Caco-2 (cell line): ENCODE measurements around the gene IL1A. TPM values are rescaled to one million over a fixed set of nuclear protein-coding genes. Genes with fewer than 3 reads are reported as not detected.

Source experiments
- BruUV-seq: library from RNA; stranded (reverse); fragments of 400-500 nt; replicated peaks from 2 replicates; lab custom pipeline; 2021; lab: Mats Ljungman, UMichigan
- CTCF ChIA-PET: fragments of 300-600 bp; sonication (Branson Sonifier 250); formaldehyde crosslinking; loops from one replicate; lab custom pipeline; 2022; ENCODE audit warnings: antibody characterized with exemption; lab: Charles Lee
- POLR2A ChIA-PET: fragments of 300-600 bp; sonication (Branson Sonifier 250); formaldehyde crosslinking; loops from one replicate; lab custom pipeline; 2022; ENCODE audit warnings: antibody characterized with exemption; lab: Charles Lee
- DNase-seq, 2 experiments: peaks; one replicate each; pipeline versions ENCODE4 v3.0.0 to v3.0.0-alpha.2; 2020 to 2022
- H3K27me3 ChIP-seq: replicated peaks from 2 replicates; pipeline ENCODE4 v1.6.0; 2011; ENCODE audit warnings: low read length; ENCODE audit not compliant: control insufficient read depth, insufficient read depth
- H3K36me3 ChIP-seq: 2 replicates; pipeline ENCODE4 v1.5.1; 2011; ENCODE audit warnings: low read length; ENCODE audit not compliant: control insufficient read depth, insufficient read depth
- H3K4me1 ChIP-seq: fragments of 250-450 bp; sonication (Bioruptor Pico); 2 replicates; pipeline ENCODE4 v1.5.1; 2020; ENCODE audit warnings: mild to moderate bottlenecking
- H3K4me3 ChIP-seq: 2 replicates; pipeline ENCODE4 v1.5.1; 2011; ENCODE audit warnings: low read depth, mild to moderate bottlenecking, control low read depth, low read length
- H3K9me3 ChIP-seq: fragments of 250-450 bp; sonication (Bioruptor Pico); 2 replicates; pipeline ENCODE4 v1.5.1; 2020; ENCODE audit warnings: mild to moderate bottlenecking, moderate library complexity
- H3K27ac Mint-ChIP-seq: one replicate; pipeline ENCODE4 v1.8.0; 2022; ENCODE audit warnings: mixed read lengths; ENCODE audit not compliant: unreplicated experiment
- H3K27me3 Mint-ChIP-seq: one replicate; pipeline ENCODE4 v1.8.0; 2022; ENCODE audit warnings: mixed read lengths; ENCODE audit not compliant: insufficient read depth, unreplicated experiment
- H3K36me3 Mint-ChIP-seq: one replicate; pipeline ENCODE4 v1.8.0; 2022; ENCODE audit warnings: mild to moderate bottlenecking, mixed read lengths; ENCODE audit not compliant: insufficient read depth, unreplicated experiment
- H3K4me1 Mint-ChIP-seq: one replicate; pipeline ENCODE4 v1.8.0; 2022; ENCODE audit warnings: low read depth, mixed read lengths; ENCODE audit not compliant: unreplicated experiment
- H3K4me3 Mint-ChIP-seq: one replicate; pipeline ENCODE4 v1.8.0; 2022; ENCODE audit warnings: mild to moderate bottlenecking, moderate library complexity, mixed read lengths; ENCODE audit not compliant: unreplicated experiment
- H3K9me3 Mint-ChIP-seq: one replicate; pipeline ENCODE4 v1.8.0; 2022; ENCODE audit warnings: mixed read lengths; ENCODE audit not compliant: unreplicated experiment
- intact Hi-C: fragments of 100-400 bp; cut with micrococcal nuclease; formaldehyde crosslinking; loops from one replicate; pipeline ENCODE4 v1.10.0; 2022; ENCODE audit not compliant: unreplicated experiment
- total RNA-seq: library from RNA; stranded (reverse); gene quantifications from 2 replicates; pipeline ENCODE4 v1.2.3, GENCODE V29; 2022
- TF ChIP-seq, protein P1 (sequence below), 2 experiments: fragments of 200-600 bp in 1 of 2; IDR thresholded peaks; 1 replicate in 1 of 2; 2 replicates in 1 of 2; pipeline versions ENCODE4 v1.5.1 to v1.8.0; 2011 to 2022; ENCODE audit warnings: antibody characterized with exemption in 1 of 2, control low read depth in 1 of 2, inconsistent platforms in 1 of 2, low read depth in 1 of 2, low read length in 1 of 2, mild to moderate bottlenecking in 1 of 2, moderate library complexity in 1 of 2; ENCODE audit not compliant: insufficient read depth in 1 of 2, severe bottlenecking in 1 of 2, unreplicated experiment in 1 of 2

The IL1A gene
- total RNA-seq, 1 experiment from 2014 or later: not detected

DNA sequence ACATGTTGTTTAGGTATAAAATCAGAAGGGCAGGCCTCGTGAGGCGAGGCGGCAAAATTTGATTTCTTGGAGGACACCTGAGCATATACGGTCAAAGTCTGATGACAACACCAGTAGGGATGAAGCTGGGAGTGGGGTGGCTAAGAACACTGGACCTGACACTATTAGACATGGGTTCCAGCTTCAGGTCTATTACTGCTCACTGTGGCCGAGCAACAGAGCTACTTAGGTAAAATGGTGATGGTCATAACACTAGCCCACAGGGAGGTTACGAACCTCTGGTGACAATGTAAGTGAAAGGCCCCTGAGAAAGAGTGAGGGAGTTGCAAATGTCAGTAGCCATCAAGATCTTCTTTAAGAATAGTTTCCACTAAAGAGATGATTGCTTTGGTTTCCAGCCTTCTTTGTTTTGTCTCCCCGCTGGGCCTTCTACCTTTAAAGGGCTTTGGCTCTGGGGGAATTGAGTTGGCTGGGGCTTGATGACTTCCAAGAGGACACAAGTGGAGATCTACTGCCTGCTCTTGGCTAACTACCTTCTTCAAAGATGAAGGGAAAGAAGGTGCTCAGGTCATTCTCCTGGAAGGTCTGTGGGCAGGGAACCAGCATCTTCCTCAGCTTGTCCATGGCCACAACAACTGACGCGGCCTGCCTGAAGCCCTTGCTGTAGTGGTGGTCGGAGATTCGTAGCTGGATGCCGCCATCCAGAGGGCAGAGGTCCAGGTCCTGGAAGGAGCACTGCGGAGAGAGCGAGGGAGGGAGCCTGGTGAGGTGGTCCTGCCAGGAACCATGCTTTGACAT is 48.7 kb upstream of the IL1A start:
- POLR2A ChIA-PET: no interaction called here
- CTCF ChIA-PET: no interaction called here
- Mint-ChIP-seq H3K36me3 (no peaks in the 10 kb centered on the region), H3K27ac (no peak overlapping the region), H3K4me3 (no peak overlapping the region), H3K27me3 (no peaks in the 10 kb centered on the region), H3K4me1 (peaks cover 6% of the 10 kb centered on the region), H3K9me3 (no peaks in the 10 kb centered on the region)
- no peak overlapping the region for H3K4me3 ChIP-seq
- H3K4me1 ChIP-seq: 0 out of 2 replicates have a peak, but pooled peaks cover 2% of the 10 kb centered on the region
- no peaks in the 10 kb centered on the region for H3K36me3 ChIP-seq
- TF ChIP-seq, protein P1, sequence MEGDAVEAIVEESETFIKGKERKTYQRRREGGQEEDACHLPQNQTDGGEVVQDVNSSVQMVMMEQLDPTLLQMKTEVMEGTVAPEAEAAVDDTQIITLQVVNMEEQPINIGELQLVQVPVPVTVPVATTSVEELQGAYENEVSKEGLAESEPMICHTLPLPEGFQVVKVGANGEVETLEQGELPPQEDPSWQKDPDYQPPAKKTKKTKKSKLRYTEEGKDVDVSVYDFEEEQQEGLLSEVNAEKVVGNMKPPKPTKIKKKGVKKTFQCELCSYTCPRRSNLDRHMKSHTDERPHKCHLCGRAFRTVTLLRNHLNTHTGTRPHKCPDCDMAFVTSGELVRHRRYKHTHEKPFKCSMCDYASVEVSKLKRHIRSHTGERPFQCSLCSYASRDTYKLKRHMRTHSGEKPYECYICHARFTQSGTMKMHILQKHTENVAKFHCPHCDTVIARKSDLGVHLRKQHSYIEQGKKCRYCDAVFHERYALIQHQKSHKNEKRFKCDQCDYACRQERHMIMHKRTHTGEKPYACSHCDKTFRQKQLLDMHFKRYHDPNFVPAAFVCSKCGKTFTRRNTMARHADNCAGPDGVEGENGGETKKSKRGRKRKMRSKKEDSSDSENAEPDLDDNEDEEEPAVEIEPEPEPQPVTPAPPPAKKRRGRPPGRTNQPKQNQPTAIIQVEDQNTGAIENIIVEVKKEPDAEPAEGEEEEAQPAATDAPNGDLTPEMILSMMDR (IDR thresholded peaks at IDR 0.05; ENCODE audit: insufficient read depth in 1 of 2, low read depth in 1 of 2, low read length in 1 of 2, severe bottlenecking in 1 of 2, unreplicated experiment in 1 of 2): no peak
- no peak for DNase-seq
- intact Hi-C loops: no loop called here
- no peaks in the 10 kb centered on the region for H3K27me3 ChIP-seq
- H3K9me3 ChIP-seq: no peaks in the 10 kb centered on the region
- BruUV-seq: no TSS peak

DNA sequence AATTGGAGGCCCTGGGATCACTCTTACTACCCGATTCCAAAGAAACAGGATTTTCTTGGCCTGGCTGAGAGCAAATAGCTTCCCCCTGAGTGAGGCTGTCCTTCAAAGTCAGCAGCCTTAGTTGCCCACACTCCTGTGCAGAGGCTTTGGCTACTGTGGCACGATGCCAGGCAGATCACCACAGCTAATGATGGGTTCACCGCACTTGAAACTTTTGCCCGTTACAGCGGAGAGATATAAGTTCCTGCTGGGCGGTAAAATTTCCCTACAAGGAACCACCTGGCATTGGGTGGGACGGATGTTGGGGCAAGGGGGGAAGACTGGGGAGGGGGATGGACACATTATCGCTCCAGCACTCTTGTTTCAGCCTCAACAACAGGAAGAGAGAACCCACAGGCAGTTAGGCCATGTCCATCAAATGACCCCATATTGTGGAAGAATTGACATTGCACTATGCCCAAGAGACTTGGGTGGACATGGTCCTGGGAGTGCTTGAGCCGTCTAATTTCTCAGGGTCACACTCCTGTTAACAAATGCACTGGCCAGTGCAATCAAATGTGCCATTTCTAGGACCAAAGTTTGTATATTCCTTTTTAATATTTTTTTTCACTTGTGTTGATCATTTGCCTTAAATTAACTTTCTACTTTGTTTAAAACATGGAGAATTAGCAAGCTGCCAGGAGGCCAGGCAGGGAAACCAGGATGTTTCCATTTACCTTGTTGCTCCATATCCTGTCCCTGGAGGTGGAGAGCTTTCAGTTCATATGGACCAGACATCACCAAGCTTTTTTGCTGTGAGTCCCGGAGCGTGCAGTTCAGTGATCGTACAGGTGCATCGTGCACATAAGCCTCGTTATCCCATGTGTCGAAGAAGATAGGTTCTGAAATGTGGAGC is 47.9 kb upstream of the IL1A start:
- ChIA-PET POLR2A (no interaction called here), CTCF (no interaction called here)
- no peaks in the 10 kb centered on the region for H3K9me3 Mint-ChIP-seq
- no peaks in the 10 kb centered on the region for H3K36me3 Mint-ChIP-seq
- no peak for DNase-seq
- Histone ChIP-seq H3K36me3 (no peaks in the 10 kb centered on the region), H3K27me3 (no peaks in the 10 kb centered on the region), H3K4me3 (no peak overlapping the region), H3K4me1 (0 out of 2 replicates have a peak, but pooled peaks cover 2% of the 10 kb centered on the region), H3K9me3 (no peaks in the 10 kb centered on the region)
- H3K27me3 Mint-ChIP-seq: no peaks in the 10 kb centered on the region
- intact Hi-C loops: no loop called here
- H3K4me1 Mint-ChIP-seq: peaks cover 6% of the 10 kb centered on the region
- no TSS peak for BruUV-seq
- no peak overlapping the region for H3K27ac Mint-ChIP-seq
- TF ChIP-seq, protein P1 (IDR thresholded peaks at IDR 0.05; ENCODE audit: insufficient read depth in 1 of 2, low read depth in 1 of 2, low read length in 1 of 2, severe bottlenecking in 1 of 2, unreplicated experiment in 1 of 2): no peak
- no peak overlapping the region for H3K4me3 Mint-ChIP-seq

DNA sequence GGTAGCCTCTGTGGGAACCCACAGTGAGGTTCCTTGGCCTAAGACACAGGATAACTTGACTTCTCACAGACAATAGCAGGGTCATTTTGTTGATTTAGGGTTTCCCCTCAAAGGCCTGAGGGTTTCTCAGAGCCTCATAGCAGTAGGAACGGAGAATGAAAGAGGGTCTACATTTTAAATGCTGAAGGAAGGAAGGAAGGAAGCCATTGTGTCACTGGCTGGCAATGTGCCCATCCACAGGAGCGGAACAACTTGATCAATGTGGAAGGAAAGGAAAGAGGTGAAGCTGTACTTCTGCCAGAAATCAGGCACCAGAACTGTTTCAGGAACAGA is 47.2 kb upstream of the IL1A start:
- Mint-ChIP-seq H3K4me1 (peaks cover 4% of the 10 kb centered on the region), H3K27ac (no peak overlapping the region), H3K9me3 (no peaks in the 10 kb centered on the region), H3K36me3 (no peaks in the 10 kb centered on the region), H3K4me3 (no peak overlapping the region), H3K27me3 (no peaks in the 10 kb centered on the region)
- no peaks in the 10 kb centered on the region for H3K9me3 ChIP-seq
- BruUV-seq: no TSS peak
- TF ChIP-seq, protein P1 (IDR thresholded peaks at IDR 0.05; ENCODE audit: insufficient read depth in 1 of 2, low read depth in 1 of 2, low read length in 1 of 2, severe bottlenecking in 1 of 2, unreplicated experiment in 1 of 2): no peak
- DNase-seq: no peak
- ChIA-PET CTCF (no interaction called here), POLR2A (no interaction called here)
- no peaks in the 10 kb centered on the region for H3K27me3 ChIP-seq
- 0 out of 2 replicates have a peak, but pooled peaks cover 2% of the 10 kb centered on the region for H3K4me1 ChIP-seq
- no peak overlapping the region for H3K4me3 ChIP-seq
- no peaks in the 10 kb centered on the region for H3K36me3 ChIP-seq
- intact Hi-C loops: no loop called here
